Right renal cortex interstitium (tissue), 3 donors: ENCODE measurements around the gene ERI2. TPM values are rescaled to one million over a fixed set of nuclear protein-coding genes. Genes with fewer than 3 reads are reported as not detected.
"Not testable (repeated sequence)": the region's sequence is repeated elsewhere in the genome, so short reads cannot be mapped to it uniquely, and the experiment has no call there.

ENCODE experiments used
- DNase-seq, 3 donors: peaks; one replicate each; pipeline ENCODE4 v3.0.0-alpha.2; 2013; ENCODE audit warnings: low read depth in 3 of 3, low spot score in 2 of 3
- polyA plus RNA-seq, 3 donors: library from polyadenylated mRNA; unstranded; fragments of 120-200 nt; gene quantifications; one replicate each; pipeline ENCODE4 v1.2.1, GENCODE V29; 2013; ENCODE audit not compliant: insufficient read length in 3 of 3

ERI2 gene
- polyA plus RNA-seq, 3 donors: 30.1 to 35.2 (median 35.0) TPM

DNA sequence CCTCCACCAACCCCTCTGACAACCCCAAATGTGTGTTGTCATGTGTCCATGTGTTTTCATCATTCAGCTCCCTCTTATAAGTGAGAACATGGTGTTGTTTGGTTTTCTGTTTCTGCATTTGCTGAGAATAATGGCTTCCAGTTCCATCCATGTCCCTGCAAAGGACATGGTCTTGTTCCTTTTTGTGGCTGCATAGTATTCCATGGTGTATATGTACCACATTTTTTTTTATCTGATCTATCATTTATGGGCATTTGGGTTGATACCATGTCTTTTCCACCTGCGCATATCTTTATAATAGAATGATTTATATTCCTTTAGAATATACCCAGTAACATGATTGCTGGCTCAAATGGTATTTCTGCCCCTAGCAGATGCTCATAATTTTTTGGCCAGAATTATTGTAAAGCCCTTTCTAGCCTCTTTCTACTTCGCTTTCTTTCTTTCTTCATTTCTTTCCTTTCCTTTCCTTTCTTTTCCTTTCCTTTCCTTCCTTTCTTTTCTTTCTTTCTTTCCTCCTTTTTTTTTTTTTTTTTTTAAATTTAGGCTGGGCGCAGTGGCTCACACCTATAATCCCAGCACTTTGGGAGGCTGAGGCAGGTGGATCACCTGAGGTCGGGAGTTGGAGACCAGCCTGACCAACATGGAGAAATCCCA lies 12.8 kb upstream of the ERI2 start:
- DNase-seq: no peak

DNA sequence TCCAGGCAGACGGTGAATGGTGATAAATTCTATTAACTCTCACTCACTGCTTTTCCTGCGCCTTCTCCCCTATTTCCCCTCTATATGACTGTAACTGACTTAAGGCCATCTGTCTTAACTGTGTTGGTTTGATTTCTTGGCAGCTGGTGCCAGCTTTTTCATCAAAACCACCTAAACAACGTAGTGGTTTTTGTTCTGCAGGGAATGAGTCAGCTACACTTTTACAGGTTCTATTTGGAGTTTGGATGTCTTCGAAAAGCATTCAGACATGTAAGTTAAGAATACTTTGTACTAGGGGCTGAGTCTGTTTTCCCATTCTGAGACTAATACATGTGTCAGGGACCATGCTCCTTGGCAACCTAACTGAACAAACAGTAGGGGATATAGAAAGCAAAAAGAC lies 8.5 kb upstream of the ERI2 start:
- no peak for DNase-seq

DNA sequence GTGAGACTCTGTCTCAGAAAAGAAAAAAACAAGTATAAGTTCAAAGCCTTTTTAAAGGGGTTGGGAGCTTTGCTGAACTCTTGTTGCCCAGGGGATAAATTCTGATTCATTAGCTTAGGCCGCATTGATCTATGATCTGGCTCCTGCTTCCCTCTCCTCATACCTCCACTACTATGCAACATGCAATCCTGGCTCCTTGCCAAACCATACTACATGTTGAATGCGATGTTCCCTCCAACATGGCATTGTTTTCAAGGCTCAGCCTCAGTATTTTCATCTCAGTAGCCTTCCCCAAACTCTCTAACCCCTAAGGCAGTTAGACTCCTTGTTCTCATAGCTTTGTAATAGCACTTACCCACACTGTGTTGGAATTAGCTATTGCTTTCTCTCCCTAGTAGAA lies 6.2 kb upstream of the ERI2 start:
- no peak for DNase-seq

DNA sequence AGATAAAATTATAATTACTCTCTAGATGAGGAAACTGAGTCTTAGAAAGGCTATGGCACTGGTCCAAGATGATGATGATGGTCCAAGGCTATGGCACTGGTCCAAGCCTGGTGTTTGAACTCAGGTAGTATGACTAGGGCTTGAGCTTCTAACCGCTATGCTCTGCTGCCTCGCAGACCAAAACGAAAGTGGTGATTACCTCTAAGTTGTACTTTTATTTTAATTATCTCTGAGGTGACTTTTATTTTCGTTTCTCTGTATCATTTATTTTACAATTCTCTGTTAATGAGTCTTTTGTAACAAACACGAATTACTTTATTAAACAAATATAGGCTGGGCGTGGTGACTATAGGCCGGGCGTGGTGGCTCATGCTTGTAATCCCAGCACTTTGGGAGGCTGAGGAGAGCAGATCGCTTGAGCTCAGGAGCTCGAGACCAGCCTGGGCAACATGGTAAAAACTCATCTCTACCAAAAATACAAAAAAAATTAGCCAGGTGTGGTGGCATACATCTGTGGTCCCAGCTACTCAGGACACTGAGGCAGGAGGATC lies 5.7 kb upstream of the ERI2 start:
- no peak for DNase-seq

DNA sequence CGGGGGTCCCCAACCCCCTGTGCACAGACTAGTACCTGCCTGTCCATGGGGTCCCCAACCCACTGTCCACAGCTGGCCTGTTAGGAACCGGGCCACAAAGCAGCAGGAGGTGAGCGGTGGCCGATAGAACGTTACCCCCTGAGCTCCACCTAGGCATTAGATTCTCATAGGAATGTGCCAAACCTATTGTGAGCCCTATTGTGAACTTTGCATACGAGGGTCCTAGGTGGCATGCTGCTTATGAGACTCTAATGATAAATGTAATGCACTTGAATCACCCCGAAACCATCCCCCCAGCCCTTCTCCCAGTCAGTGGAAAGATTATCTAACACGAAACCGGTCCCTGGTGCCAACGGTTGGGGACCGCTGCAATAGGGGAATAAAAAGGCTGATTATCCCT lies 1.6 kb upstream of the ERI2 start:
- no peak for DNase-seq

DNA sequence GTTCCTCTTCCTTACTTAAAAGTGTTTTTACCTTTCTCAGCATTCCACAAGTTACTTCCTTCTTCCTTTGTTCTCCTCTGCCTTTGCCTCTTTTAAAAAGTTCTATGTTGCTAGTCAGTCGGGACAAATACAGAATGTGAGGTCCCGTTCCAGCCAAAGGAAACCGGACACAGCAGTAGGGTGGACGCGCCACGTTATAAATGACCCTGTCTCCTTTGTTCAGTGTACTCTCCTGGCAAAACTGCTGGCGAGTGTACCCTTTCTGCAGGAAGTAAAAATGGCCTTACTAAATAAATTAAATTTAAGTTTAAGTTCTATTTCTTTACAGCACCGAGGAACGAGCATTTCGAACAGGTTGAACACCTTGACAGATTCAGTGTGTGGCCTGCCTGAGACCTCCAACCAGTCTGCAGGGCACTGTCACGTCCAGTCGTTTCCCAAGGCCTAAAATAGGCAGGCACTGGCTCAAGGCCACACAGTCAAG lies 546 bp downstream of the ERI2 start:
- DNase-seq: not testable (repeated sequence)

DNA sequence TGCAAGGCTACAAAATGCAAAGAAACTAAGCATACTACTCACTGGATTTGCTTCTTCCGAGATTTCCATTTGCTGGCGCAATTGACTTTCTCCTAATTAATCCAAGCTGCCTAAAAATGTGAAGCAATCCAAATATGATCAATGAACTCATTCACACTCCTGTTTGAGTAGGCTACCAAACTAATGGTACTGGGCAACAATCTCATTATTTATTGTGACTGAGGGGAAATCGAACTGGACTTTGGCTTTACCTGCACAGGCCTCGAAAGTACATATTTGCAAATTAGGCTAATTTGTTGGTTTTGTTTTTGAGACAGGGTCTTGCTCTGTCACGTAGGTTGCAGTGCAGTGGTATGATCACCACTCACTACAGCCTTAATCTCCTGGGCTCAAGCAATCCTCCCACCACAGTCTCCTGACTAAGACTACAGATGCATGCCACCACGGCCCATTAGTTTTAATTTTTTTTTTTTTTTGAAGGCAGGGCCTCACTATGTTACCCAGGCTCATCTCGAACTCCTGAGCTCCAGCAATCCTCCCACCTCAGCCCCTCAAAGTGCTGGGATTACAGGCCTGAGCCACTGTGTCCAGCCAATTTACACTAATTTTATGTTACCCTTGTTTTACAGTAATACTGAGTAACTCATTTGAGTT lies 2.6 kb downstream of the ERI2 start:
- DNase-seq: no peak

DNA sequence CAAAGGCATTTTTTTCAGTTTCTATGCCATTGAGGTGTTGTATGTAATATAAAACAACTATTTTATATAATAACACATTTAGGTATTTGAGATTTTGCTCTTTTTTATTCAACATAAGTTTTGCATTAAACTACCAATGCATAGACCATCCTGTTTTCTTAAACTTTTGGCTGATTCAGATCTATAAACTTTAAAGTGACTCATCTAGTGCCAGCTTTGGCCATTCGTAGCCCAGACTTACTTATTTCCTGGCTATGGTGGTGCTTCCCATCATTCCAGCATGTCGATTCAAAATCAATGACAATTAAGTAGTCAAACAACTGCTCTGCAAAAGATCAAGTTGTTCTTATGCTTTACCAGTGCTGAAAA lies 3.1 kb downstream of the ERI2 start:
- no peak for DNase-seq

DNA sequence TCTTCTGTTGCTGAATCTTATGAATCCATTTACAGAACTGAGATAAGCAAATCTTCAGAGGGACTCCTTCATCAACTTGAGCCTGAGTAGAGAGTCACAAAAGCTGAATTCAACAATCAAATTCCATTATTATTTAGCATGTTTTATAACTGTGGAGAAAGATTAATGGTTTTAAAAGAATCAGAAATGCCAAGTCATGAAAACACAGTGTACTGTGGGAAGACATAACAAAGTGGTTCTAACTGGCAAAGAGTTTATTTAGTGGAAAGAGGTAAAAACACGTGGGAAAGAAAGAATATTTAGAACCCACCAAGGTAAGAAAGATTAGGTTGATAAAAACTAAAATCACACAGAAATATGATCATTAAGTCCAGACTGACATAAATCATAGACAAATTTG lies 5.0 kb downstream of the ERI2 start:
- no peak for DNase-seq

DNA sequence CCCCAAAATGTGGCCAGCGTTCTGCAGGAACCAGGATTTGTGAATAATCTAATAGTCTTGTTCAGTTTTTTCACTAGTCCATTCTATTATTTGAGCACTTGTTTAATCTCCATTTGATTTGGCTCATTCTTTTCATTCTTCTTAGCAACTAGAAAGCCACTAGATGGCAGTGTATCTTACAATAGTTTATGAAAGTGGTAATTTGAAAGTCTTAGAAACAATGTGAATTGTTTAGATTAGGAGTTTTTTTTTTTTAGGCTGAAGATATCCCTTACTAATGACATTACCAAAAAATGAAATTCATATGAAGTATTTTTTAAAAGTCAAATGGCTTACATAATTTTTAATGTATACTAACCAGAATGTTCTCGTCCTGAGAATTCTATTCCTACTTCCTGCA lies 6.7 kb downstream of the ERI2 start:
- no peak for DNase-seq

DNA sequence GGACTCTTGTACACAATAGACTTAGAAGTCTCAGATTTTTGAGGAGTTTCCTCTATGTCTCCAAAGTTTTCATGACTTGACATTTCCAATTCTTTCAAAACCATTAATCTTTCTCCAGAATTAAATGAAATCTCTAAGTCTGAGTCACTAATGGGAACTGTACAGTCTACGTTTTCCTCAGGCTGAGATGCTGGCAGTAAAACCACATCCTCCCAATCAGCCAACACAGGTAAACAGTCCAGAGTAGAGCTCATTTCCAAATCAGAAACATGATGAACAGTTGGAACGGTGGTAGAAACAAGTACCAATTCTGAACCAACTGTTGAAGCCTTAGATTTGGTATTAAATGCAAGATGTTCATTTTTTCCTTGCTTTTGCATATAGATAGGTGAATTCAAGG lies 7.9 kb downstream of the ERI2 start:
- DNase-seq: no peak

DNA sequence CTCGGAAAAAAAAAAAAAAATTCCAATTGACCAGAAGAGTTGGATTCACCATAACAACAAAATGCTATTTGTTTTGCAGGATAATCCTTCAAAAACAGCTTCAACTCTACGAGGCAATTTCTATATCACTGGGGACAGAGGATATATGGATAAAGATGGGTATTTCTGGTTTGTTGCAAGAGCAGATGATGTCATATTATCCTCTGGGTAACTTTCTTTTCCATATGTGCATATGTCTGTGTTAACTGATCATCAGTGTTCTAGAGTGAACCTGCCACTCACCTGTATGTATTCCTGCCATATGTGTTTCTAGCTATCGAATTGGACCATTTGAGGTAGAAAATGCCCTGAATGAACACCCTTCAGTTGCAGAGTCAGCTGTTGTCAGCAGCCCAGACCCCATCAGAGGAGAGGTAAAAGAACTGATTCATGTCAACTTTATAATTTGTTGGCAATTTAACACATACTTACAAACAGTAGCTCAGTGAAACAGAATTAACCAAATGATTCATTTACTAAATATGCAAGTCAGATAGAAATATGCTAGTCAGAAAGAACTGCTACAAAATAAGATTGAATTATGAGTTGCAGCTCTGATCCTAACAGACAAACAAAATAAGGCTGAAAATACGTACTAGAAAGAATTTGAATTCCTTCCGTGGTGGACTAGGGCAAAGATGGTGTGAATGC lies 14.2 kb downstream of the ERI2 start:
- no peak for DNase-seq

DNA sequence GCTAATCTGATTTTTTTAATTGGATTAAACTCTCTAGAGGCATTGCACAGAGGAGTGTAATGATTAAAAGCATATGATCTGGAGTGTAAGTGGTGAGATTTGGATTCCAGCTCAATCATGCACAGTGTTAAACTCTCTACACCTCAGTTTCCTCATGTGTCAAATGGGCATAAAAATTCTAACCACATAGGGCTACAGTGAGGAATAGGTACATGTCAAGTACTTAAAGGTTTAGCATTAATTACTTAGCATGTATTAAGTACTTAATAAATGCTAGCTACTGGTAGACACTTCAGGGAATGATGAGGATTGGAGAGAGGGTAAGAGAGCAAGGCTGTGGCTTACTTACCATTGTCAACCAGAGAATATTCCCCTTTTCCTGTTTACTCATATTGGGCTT lies 17.1 kb downstream of the ERI2 start:
- no peak for DNase-seq

DNA sequence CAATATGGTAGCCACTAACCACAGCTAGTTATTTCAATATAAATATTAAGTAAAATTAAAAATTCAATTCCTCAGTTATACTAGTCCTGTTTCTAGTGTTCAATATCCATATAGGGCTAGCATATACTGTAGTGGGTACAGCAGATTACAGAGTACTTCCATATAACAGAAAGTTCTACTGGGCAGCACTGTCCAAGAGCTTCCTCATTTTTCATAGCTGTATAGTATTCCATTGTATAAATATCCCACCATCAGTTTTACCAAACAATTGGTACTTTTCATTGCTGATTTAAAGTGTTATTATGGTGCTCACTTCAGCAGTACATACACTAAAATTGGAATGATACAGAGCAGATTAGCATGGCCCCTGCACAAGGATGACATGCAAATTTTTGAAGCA lies 22.1 kb downstream of the ERI2 start:
- no peak for DNase-seq

DNA sequence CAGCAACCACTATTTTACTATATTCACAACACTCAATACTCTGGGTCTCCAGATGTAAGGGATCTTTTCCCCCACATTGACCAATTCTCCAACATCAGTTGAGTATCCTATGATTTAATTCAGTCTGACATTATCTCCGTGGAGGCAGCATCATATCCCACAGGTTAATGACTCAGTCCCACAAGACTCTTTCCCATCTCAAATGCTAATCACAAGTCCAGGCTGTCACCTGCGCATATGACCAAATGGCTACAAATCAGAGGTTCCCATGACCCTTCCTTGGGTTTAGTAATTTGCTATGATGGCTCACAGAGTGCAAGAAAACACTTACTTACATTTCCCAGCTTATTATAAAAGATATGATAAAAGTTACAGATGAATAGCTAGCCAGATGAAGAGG lies 23.8 kb downstream of the ERI2 start:
- no peak for DNase-seq

DNA sequence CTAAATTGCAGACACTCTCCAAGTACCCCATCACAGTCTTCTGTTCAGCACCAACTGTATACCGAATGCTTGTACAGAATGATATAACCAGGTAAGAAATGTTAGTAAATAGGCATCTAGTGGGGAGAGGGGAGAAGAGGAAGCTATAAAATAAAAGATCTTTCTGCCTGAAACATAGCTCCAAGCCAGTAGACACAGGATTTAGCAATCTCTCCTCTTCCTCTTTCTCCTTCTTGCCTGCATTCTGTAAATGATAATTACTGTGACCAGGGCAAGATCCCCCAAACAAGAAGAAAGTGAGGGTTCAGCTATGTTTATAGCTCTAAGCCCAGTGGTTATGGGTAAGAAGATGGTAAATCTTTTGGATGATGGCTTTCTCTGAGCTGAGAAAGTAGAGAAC lies 24.6 kb downstream of the ERI2 start:
- DNase-seq: no peak

DNA sequence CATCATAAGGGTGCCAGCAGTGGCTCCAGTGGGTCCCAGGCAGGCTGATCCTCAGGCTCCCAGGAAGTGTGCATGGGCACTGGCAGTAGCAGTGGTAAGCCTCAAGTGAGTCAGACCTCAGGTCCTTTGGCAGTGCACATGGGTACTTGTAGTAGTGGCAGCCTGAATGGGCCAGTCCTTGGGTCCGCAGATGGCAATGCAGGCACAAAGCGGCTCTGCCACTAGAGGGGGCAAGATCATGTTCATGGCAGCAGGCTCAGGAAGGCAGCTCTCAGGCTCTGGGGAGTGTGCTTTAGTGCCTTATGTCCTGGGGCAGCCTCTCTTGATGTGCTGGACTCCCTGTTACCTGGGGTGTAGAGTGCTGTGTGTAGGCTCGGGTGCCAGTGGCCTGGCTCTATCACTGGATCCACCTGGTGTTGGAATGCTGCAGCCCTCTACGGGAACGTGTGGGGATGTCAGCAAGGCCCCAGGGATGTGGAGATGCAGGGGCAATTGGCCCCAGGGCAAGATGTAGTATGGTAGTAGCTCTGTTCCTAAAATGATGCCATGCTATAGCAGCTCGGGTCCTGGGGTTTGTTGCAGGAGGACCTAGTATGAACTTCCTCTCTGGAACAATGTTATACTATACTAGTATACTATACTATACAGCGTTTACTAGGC lies 31.4 kb downstream of the ERI2 start:
- DNase-seq: no peak

DNA sequence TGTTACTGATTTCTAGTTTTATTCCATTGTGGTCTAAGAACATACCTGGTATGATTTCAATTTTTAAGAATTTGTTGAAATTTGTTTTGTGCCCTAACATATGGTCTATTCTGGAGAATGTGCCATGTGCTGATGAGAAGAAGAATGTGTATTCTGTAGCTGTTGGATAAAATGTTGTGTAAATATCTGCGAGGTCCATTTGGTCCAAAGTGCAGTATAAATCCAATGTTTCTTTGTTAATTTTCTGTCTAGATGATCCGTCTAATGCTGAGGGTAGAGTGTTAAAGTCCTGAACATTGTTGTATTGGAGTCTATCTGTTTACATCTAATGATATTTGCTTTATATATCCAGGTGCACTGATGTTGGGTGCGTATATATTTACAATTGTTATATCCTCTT lies 32.6 kb downstream of the ERI2 start:
- DNase-seq: no peak

DNA sequence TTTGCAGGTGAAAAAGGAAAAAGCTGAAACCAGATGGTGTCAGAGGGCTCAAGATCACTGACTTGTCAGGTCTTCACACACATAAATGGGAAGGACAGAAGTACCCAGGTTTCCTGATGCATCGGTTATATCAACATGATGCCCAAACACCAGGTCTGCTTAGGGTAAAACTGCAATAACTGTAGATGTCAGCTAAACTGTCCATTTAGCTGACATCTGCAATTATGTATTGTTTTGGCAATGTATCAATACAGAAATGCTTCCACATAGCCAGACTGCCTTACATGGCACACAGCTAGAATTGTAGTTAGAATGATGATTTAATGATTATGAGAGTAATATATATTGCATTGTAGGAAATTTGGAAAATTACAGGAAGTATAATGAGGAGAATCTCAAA lies 37.5 kb downstream of the ERI2 start:
- no peak for DNase-seq

DNA sequence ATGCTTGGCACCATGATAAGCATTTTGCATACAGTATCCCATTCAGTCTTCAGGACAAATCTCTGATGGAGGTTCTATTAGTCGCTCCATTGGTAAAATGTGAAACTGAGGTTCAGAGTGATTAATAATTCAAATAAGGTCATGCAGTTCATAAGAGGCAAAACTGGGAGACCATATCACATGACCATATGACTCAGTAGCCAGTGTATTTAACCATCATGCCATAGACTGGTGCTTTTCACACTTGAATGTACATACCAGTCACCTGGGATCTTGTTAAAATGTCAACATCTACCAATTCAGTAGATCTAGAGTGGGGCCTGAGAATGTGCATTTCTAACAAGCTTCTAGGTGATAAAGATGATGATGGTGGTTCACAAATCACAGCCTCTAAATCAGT lies 38.2 kb downstream of the ERI2 start:
- no peak for DNase-seq

DNA sequence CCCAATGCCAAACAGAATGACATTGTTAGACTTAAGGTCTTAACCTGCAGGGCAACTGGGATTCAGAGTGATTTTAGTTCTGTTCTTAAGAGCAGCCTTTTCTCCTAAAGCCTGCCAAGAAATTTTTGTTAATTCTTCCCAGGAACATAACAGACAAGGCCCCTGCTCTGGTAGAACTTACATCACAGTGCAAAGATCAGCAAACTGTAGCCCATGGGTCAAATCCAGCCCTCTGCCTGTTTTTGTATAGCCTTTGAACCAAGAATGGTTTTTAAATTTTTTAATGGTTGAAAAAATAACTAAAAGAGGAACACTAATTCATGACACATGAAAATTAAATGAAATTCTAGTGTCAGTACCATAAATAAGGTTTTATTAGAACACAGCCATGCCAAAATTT lies 38.7 kb downstream of the ERI2 start:
- DNase-seq: no peak
